ENCODE results near the gene SCD5. TPM values are rescaled to one million over a fixed set of nuclear protein-coding genes. Genes with fewer than 3 reads are reported as not detected.
A peak's percentile ranks its signal among the peaks of the same experiment; 100 is the strongest.

SCD5 gene
- total and polyA plus RNA-seq, 9 of the 15 experiments (the other 6 are each of a cell fraction or from before 2014, with no cell fraction given), result 0.01 to 0.20 (median 0.03) TPM; not detected in 5

- H3K36me3 ChIP-seq (ENCODE audit: control insufficient read depth, insufficient read depth, low read length), result no peaks in the 10 kb centered on the region
- H3K9me3 ChIP-seq (replicated peaks; ENCODE audit: control insufficient read depth, insufficient read depth, low read depth, low read length), result no peaks in the 10 kb centered on the region; the same call in 1 of the 2 replicates
- no TSS peak for BruUV-seq (replicated peaks)
- TF ChIP-seq CBX1 (IDR thresholded peaks at IDR 0.05; ENCODE audit: low read depth) (0 out of 2 replicates have a peak, but pooled peaks have one; percentile 53), CBX5 (IDR thresholded peaks at IDR 0.05; ENCODE audit: borderline replicate concordance, low read depth) (peak; percentile 91), MCM5 (IDR thresholded peaks at IDR 0.05; ENCODE audit: low read depth) (no peak), CBX3 (IDR thresholded peaks at IDR 0.05; ENCODE audit: borderline replicate concordance in 1 of 2, low read length in 2 of 2) (peak in 1 of 2 experiments; percentile 94; a peak in 2 of 3 replicates), ARNT (IDR thresholded peaks at IDR 0.05) (no peak), TRIM28 (IDR thresholded peaks at IDR 0.05) (peak; percentile 89)
- DNase-seq (ENCODE audit: extremely low read depth in 1 of 4, low spot score in 3 of 4) (no peak), ATAC-seq (no peak), FAIRE-seq (no peak)
- H2AFZ ChIP-seq (ENCODE audit: low read depth, low read length), result no peak overlapping the region
- no peak overlapping the region for H3K4me3 ChIP-seq
- no peaks in the 10 kb centered on the region for H3K9me1 ChIP-seq (ENCODE audit: control insufficient read depth, insufficient read depth, low read length)
- CTCF ChIA-PET (ENCODE audit: low intra/inter-chr PET ratio), result no interaction called here
- H3K4me1 ChIP-seq (replicated peaks in 1 of 2; ENCODE audit: control insufficient read depth in 2 of 2, insufficient read depth in 2 of 2, low read length in 2 of 2), result no peaks in the 10 kb centered on the region
- intact Hi-C loops (cut with micrococcal nuclease), result no loop called here
- no peak overlapping the region for H3K4me2 ChIP-seq (ENCODE audit: insufficient read depth, low read length)
- in situ Hi-C loops (cut with MboI), result no loop called here
- H4K20me1 ChIP-seq (replicated peaks; ENCODE audit: control insufficient read depth, insufficient read depth, low read length), result no peaks in the 10 kb centered on the region
- POLR2A ChIA-PET, result no interaction called here
- no peaks in the 10 kb centered on the region for H3K79me2 ChIP-seq (ENCODE audit: control insufficient read depth, insufficient read depth, low read length)
- peaks cover 4 to 6% of the 10 kb centered on the region in 2 experiments; a peak in 2 of 5 replicates for H3K27me3 ChIP-seq (ENCODE audit: control insufficient read depth in 2 of 2, insufficient read depth in 2 of 2, low read length in 2 of 2)
- no peak overlapping the region for H3K9ac ChIP-seq (ENCODE audit: insufficient read depth in 1 of 2, low read depth in 2 of 2, low read length in 2 of 2)
- H3K27ac ChIP-seq (ENCODE audit: extremely low read depth, low read depth, low read length), result no peak overlapping the region
Observed at GRCh38 chr4:82765134-82765533, 33.5 kb downstream of the SCD5 start.

- 2% methylated on average over 3 of the region's 3 CpGs for WGBS (ENCODE audit: insufficient coverage, low coverage, missing lambda C conversion rate)
- Histone ChIP-seq H3K9me1 (ENCODE audit: control insufficient read depth, insufficient read depth, low read length) (no peaks in the 10 kb centered on the region), H3K27ac (ENCODE audit: extremely low read depth, low read depth, low read length) (no peak overlapping the region), H3K27me3 (ENCODE audit: control insufficient read depth in 2 of 2, insufficient read depth in 2 of 2, low read length in 2 of 2) (peaks cover 21 to 38% of the 10 kb centered on the region in 2 experiments; a peak in 3 of 5 replicates), H3K36me3 (ENCODE audit: control insufficient read depth, insufficient read depth, low read length) (no peaks in the 10 kb centered on the region), H4K20me1 (replicated peaks; ENCODE audit: control insufficient read depth, insufficient read depth, low read length) (no peaks in the 10 kb centered on the region), H2AFZ (ENCODE audit: low read depth, low read length) (no peak overlapping the region), H3K4me1 (replicated peaks in 1 of 2; ENCODE audit: control insufficient read depth in 2 of 2, insufficient read depth in 2 of 2, low read length in 2 of 2) (0 out of 5 replicates have a peak, but pooled peaks cover 0 to 3% of the 10 kb centered on the region in 2 experiments), H3K9ac (ENCODE audit: insufficient read depth in 1 of 2, low read depth in 2 of 2, low read length in 2 of 2) (no peak overlapping the region), H3K4me2 (ENCODE audit: insufficient read depth, low read length) (no peak overlapping the region), H3K9me3 (replicated peaks; ENCODE audit: control insufficient read depth, insufficient read depth, low read depth, low read length) (no peaks in the 10 kb centered on the region; the same call in 1 of the 2 replicates), H3K79me2 (ENCODE audit: control insufficient read depth, insufficient read depth, low read length) (no peaks in the 10 kb centered on the region), H3K4me3 (no peak overlapping the region)
- TF ChIP-seq SLC30A9 (CRISPR knock-in tag; IDR thresholded peaks at IDR 0.05), result no peak
- peak; percentile 46 for TF ChIP-seq RFX1 (IDR thresholded peaks at IDR 0.05)
- CTCF ChIA-PET (ENCODE audit: low intra/inter-chr PET ratio), result no interaction called here
- DNase-seq (ENCODE audit: extremely low read depth in 1 of 4, low spot score in 3 of 4) (no peak), ATAC-seq (no peak), FAIRE-seq (no peak)
- POLR2A ChIA-PET, result no interaction called here
- in situ Hi-C loops (cut with MboI), result no loop called here
- BruUV-seq (replicated peaks), result no TSS peak
- intact Hi-C loops (cut with micrococcal nuclease), result no loop called here
Observed at GRCh38 chr4:82761229-82761628, 37.4 kb downstream of the SCD5 start.
